Calu3 (cell line): ENCODE results near the gene SAC3D1. TPM values are rescaled to one million over a fixed set of nuclear protein-coding genes. Genes with fewer than 3 reads are reported as not detected.

Experiments
- BruUV-seq: library from RNA; stranded (reverse); fragments of 400-500 nt; replicated peaks from 2 replicates; lab custom pipeline; 2021; lab: Mats Ljungman, UMichigan
- CTCF ChIA-PET: fragments of 300-600 bp; sonication (Branson Sonifier 250); formaldehyde crosslinking; loops from one replicate; lab custom pipeline; 2022; ENCODE audit warnings: antibody characterized with exemption; lab: Charles Lee
- DNase-seq: peaks from one replicate; pipeline ENCODE4 v3.0.0; 2022
- H3K27ac Mint-ChIP-seq: one replicate; pipeline ENCODE4 v1.8.0; 2022; ENCODE audit warnings: mixed read lengths; ENCODE audit not compliant: unreplicated experiment
- H3K27me3 Mint-ChIP-seq: one replicate; pipeline ENCODE4 v1.8.0; 2022; ENCODE audit warnings: mixed read lengths; ENCODE audit not compliant: unreplicated experiment
- H3K36me3 Mint-ChIP-seq: one replicate; pipeline ENCODE4 v1.8.0; 2022; ENCODE audit warnings: mild to moderate bottlenecking, moderate library complexity, mixed read lengths; ENCODE audit not compliant: insufficient read depth, unreplicated experiment
- H3K4me1 Mint-ChIP-seq: one replicate; pipeline ENCODE4 v1.8.0; 2022; ENCODE audit warnings: mild to moderate bottlenecking, low read depth, mixed read lengths; ENCODE audit not compliant: unreplicated experiment
- H3K4me3 Mint-ChIP-seq: one replicate; pipeline ENCODE4 v1.8.0; 2022; ENCODE audit warnings: mild to moderate bottlenecking, low read depth, moderate library complexity, mixed read lengths; ENCODE audit not compliant: unreplicated experiment
- H3K9me3 Mint-ChIP-seq: one replicate; pipeline ENCODE4 v1.8.0; 2022; ENCODE audit warnings: low read depth, mixed read lengths; ENCODE audit not compliant: unreplicated experiment
- intact Hi-C: fragments of 100-400 bp; cut with micrococcal nuclease; formaldehyde crosslinking; loops from one replicate; pipeline ENCODE4 v1.10.0; 2022; ENCODE audit not compliant: unreplicated experiment
- total RNA-seq: library from RNA; stranded (reverse); gene quantifications from 2 replicates; pipeline ENCODE4 v1.2.3, GENCODE V29; 2022
- TF ChIP-seq, protein P1 (sequence below): fragments of 200-600 bp; IDR thresholded peaks from one replicate; pipeline ENCODE4 v1.8.0; 2022; ENCODE audit warnings: antibody characterized with exemption; ENCODE audit not compliant: unreplicated experiment

The SAC3D1 gene
- total RNA-seq, 1 experiment from 2014 or later: 17.6 TPM

- Mint-ChIP-seq H3K9me3 (no peaks in the 10 kb centered on the region), H3K36me3 (peaks cover 9% of the 10 kb centered on the region), H3K4me1 (no peaks in the 10 kb centered on the region), H3K27ac (no peak overlapping the region), H3K4me3 (no peak overlapping the region), H3K27me3 (no peaks in the 10 kb centered on the region)
- DNase-seq: no peak
- BruUV-seq: no TSS peak
- CTCF ChIA-PET: no interaction called here
- TF ChIP-seq, protein P1, sequence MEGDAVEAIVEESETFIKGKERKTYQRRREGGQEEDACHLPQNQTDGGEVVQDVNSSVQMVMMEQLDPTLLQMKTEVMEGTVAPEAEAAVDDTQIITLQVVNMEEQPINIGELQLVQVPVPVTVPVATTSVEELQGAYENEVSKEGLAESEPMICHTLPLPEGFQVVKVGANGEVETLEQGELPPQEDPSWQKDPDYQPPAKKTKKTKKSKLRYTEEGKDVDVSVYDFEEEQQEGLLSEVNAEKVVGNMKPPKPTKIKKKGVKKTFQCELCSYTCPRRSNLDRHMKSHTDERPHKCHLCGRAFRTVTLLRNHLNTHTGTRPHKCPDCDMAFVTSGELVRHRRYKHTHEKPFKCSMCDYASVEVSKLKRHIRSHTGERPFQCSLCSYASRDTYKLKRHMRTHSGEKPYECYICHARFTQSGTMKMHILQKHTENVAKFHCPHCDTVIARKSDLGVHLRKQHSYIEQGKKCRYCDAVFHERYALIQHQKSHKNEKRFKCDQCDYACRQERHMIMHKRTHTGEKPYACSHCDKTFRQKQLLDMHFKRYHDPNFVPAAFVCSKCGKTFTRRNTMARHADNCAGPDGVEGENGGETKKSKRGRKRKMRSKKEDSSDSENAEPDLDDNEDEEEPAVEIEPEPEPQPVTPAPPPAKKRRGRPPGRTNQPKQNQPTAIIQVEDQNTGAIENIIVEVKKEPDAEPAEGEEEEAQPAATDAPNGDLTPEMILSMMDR: no peak
- intact Hi-C loops: no loop called here
Observed at GRCh38 chr11:65035579-65035978, 5.4 kb upstream of the SAC3D1 start.

DNA sequence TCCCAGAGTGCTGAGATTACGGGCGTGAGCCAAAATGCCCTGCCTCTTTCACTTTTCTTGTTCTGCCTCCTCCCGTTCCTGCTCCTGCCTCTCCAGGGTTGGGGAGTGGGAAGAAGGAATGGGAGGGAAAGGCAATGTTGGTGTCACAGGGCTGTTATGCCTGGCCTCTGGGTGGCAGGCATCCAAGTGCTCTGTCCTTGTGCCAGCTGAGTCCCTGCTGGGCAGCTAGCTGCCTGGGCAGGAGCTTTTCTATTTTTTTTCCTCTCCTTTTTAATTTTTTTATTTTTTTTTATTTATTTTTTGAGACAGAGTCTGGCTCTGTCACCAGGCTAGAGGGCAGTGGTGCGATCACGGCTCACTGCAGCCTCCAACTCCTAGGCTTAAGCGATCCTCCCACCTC is 4.1 kb upstream of the SAC3D1 start:
- Mint-ChIP-seq H3K9me3 (no peaks in the 10 kb centered on the region), H3K36me3 (peaks cover 22% of the 10 kb centered on the region), H3K4me3 (no peak overlapping the region), H3K27me3 (no peaks in the 10 kb centered on the region), H3K27ac (no peak overlapping the region), H3K4me1 (no peaks in the 10 kb centered on the region)
- no peak for DNase-seq
- BruUV-seq: no TSS peak
- intact Hi-C loops: no loop called here
- TF ChIP-seq, protein P1: no peak
- CTCF ChIA-PET: no interaction called here

GRCh38 chr11:65040520-65040846 is 527 bp upstream of the SAC3D1 start:
- Mint-ChIP-seq H3K27ac (peak overlapping the region; percentile 43), H3K27me3 (no peaks in the 10 kb centered on the region), H3K9me3 (no peaks in the 10 kb centered on the region), H3K4me3 (peak overlapping the region; percentile 75), H3K36me3 (peaks cover 37% of the 10 kb centered on the region), H3K4me1 (no peaks in the 10 kb centered on the region)
- DNase-seq: no peak
- CTCF ChIA-PET: interaction anchor here (1.1 to 1.2 kb wide), 3 partner anchors 22 to 82 kb away, joined by 3 to 5 read pairs (median 3); partner anchors contain the start of genes FAU and MRPL49
- intact Hi-C loops: no loop called here
- no TSS peak for BruUV-seq
- TF ChIP-seq, protein P1: no peak

GRCh38 chr11:65042891-65043290 is 1.9 kb downstream of the SAC3D1 start:
- no peak for DNase-seq
- BruUV-seq: no TSS peak
- Mint-ChIP-seq H3K4me3 (peak overlapping the region; percentile 75), H3K9me3 (no peaks in the 10 kb centered on the region), H3K4me1 (no peaks in the 10 kb centered on the region), H3K36me3 (peaks cover 37% of the 10 kb centered on the region), H3K27me3 (no peaks in the 10 kb centered on the region), H3K27ac (no peak overlapping the region)
- intact Hi-C loops: no loop called here
- CTCF ChIA-PET: interaction anchor here (0.6 kb wide), 1 partner anchor 1437 kb away, joined by 5 read pairs; no protein-coding TSS in a partner anchor
- TF ChIP-seq, protein P1: no peak
